Activated CD4-positive, alpha-beta memory T cell treated with anti-CD3 and anti-CD28 coated beads for 36 hours (primary cell): Measurements from ENCODE around the gene STRC. TPM values are rescaled to one million over a fixed set of nuclear protein-coding genes. Genes with fewer than 3 reads are reported as not detected.
"Not testable (repeated sequence)": the region's sequence is repeated elsewhere in the genome, so short reads cannot be mapped to it uniquely, and the experiment has no call there.

Experiments
- CTCF ChIA-PET: fragments of 350-600 bp; sonication (Branson Sonifier 250); formaldehyde crosslinking; loops from one replicate; lab custom pipeline; 2021; ENCODE audit warnings: antibody characterized with exemption, inconsistent platforms; lab: Charles Lee
- POLR2A ChIA-PET: fragments of 350-600 bp; sonication (Branson Sonifier 250); formaldehyde crosslinking; loops from one replicate; lab custom pipeline; 2021; ENCODE audit warnings: antibody characterized with exemption; lab: Charles Lee
- DNase-seq: peaks from one replicate; pipeline ENCODE4 v3.0.0-alpha.2; 2020
- H3K27ac Mint-ChIP-seq: one replicate; pipeline ENCODE4 v1.8.0; 2021; ENCODE audit warnings: mixed read lengths
- H3K27me3 Mint-ChIP-seq: one replicate; pipeline ENCODE4 v1.8.0; 2021; ENCODE audit warnings: mixed read lengths
- H3K36me3 Mint-ChIP-seq: one replicate; pipeline ENCODE4 v1.8.0; 2021; ENCODE audit warnings: mixed read lengths
- H3K4me1 Mint-ChIP-seq: one replicate; pipeline ENCODE4 v1.8.0; 2021; ENCODE audit warnings: low read depth, mixed read lengths
- H3K4me3 Mint-ChIP-seq: one replicate; pipeline ENCODE4 v1.8.0; 2021; ENCODE audit warnings: mild to moderate bottlenecking, mixed read lengths
- H3K9me3 Mint-ChIP-seq: one replicate; pipeline ENCODE4 v1.8.0; 2021; ENCODE audit warnings: mixed read lengths
- intact Hi-C: fragments of 100-400 bp; cut with micrococcal nuclease; formaldehyde crosslinking; loops from one replicate; pipeline ENCODE4 v1.15.1; 2023
- total RNA-seq, 2 experiments: library from RNA; stranded (reverse); gene quantifications; one replicate each; pipeline ENCODE4 v1.2.3, GENCODE V29; 2021

The STRC gene
- total RNA-seq, 2 experiments from 2014 or later = 0.44 to 0.57 TPM

DNA sequence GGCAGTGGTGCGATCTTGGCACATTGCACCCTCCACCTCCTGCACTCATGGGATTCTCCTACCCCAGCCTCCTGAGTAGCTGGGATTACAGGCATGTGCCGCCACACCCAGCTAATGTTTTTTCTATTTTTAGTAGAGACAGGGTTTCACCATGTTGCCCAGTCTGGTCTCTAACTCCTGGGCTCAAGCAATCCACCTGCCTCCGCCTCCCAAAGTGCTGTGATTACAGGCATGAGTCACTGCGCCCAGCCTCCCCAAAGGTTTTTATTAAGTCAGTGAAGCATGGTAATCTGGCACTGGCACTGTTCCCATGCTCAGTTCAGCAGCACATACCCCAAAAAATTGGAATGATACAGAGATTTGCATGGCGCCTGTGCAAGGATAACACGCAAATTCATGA is 16.4 kb downstream of the STRC start:
- CTCF ChIA-PET = interaction anchor here (1.0 kb wide), 1 partner anchor 161 kb away, joined by 3 read pairs; no protein-coding TSS in a partner anchor
- DNase-seq, H3K27ac Mint-ChIP-seq, H3K9me3 Mint-ChIP-seq, H3K36me3 Mint-ChIP-seq, intact Hi-C loops, H3K4me3 Mint-ChIP-seq, H3K4me1 Mint-ChIP-seq, POLR2A ChIA-PET: not testable (repeated sequence)
- H3K27me3 Mint-ChIP-seq = peaks cover 20% of the 10 kb centered on the region

DNA sequence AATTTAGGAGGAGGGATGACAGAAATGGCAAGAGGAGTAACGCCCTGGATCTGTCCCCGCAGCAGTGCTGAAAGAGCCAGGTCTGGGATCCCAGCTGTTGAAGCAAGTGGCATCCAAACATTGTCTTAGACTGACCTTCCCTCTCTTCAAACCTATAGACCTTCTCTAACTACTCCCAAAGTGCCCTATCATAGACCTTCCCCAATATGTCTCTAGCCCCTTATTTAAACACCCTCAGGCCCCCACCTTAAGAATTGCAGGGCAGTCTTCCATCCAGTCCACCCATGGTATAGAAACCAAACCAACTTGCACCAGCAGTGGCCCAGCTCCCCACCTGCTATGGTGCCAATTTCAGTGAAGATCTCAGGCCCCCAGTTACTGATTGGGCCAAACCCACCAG is 18.4 kb downstream of the STRC start:
- H3K27me3 Mint-ChIP-seq = peaks cover 24% of the 10 kb centered on the region
- CTCF ChIA-PET, H3K4me3 Mint-ChIP-seq, DNase-seq, H3K4me1 Mint-ChIP-seq, intact Hi-C loops, POLR2A ChIA-PET, H3K9me3 Mint-ChIP-seq, H3K36me3 Mint-ChIP-seq, H3K27ac Mint-ChIP-seq: not testable (repeated sequence)

DNA sequence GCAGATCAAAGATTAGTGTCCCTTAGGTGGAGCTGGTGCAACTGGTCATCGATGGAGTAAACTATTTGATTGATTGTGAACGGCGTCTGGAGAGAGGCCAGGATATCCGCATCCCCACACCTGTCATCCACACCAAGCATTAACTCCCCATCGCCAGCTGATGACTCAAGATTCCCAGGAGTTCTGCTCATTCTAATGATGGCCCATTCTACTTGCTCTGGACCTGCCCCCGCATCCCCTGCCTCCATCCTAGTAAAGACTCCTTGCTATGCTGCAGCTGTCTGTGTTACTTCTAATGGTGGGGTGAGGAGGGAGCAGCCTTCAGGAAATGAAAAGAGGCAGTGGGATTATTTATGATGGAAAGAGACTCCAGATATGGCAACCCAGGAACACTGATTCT is 19.5 kb downstream of the STRC start:
- H3K4me3 Mint-ChIP-seq, H3K4me1 Mint-ChIP-seq, CTCF ChIA-PET, intact Hi-C loops, DNase-seq, H3K27ac Mint-ChIP-seq, H3K9me3 Mint-ChIP-seq, H3K36me3 Mint-ChIP-seq, POLR2A ChIA-PET: not testable (repeated sequence)
- peaks cover 22% of the 10 kb centered on the region for H3K27me3 Mint-ChIP-seq

- H3K9me3 Mint-ChIP-seq, intact Hi-C loops, H3K36me3 Mint-ChIP-seq, CTCF ChIA-PET, H3K4me3 Mint-ChIP-seq, H3K27ac Mint-ChIP-seq, DNase-seq, H3K4me1 Mint-ChIP-seq, POLR2A ChIA-PET: not testable (repeated sequence)
- H3K27me3 Mint-ChIP-seq = peaks cover 11% of the 10 kb centered on the region
Measured at GRCh38 chr15:43593328-43594190, 25.0 kb downstream of the STRC start, which contains the start of gene CKMT1B. CKMT1B (plus strand) TSS chr15:43594027; CDS start chr15:43594219, 192 bp downstream.

DNA sequence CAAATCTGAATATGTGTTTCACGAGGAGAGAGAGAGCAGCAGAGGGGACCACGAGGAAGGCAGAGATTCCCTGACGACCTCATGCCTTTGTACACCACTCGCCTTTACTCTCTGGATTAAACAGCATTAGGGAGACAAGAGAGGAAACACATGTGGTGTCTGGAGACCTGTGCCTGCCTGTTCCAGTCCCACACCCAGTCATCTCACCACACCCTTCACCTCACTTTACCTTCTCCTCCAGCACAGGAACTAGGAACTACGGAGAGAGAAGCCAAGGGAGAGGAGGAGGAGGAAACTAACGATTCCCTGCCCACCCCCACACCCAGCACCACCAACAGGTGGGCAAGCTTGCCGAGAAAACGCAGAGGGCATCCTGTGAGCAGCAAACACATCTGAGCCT is 25.8 kb downstream of the STRC start:
- H3K4me3 Mint-ChIP-seq, POLR2A ChIA-PET, H3K9me3 Mint-ChIP-seq, intact Hi-C loops, H3K36me3 Mint-ChIP-seq, H3K4me1 Mint-ChIP-seq, H3K27ac Mint-ChIP-seq, DNase-seq, CTCF ChIA-PET: not testable (repeated sequence)
- peaks cover 10% of the 10 kb centered on the region for H3K27me3 Mint-ChIP-seq

GRCh38 chr15:43589778-43590466 is 28.7 kb downstream of the STRC start, which contains the start of gene PPIP5K1:
PPIP5K1 (minus strand) TSS chr15:43590208; CDS start chr15:43584504, 5,704 bp downstream.
- POLR2A ChIA-PET, H3K36me3 Mint-ChIP-seq, H3K4me3 Mint-ChIP-seq, H3K4me1 Mint-ChIP-seq, intact Hi-C loops, H3K27me3 Mint-ChIP-seq, CTCF ChIA-PET, DNase-seq, H3K27ac Mint-ChIP-seq, H3K9me3 Mint-ChIP-seq: not testable (repeated sequence)

GRCh38 chr15:43574607-43575006 is 44.0 kb downstream of the STRC start:
- DNase-seq, H3K36me3 Mint-ChIP-seq, CTCF ChIA-PET, POLR2A ChIA-PET, intact Hi-C loops, H3K27me3 Mint-ChIP-seq, H3K27ac Mint-ChIP-seq, H3K9me3 Mint-ChIP-seq, H3K4me3 Mint-ChIP-seq, H3K4me1 Mint-ChIP-seq: not testable (repeated sequence)

DNA sequence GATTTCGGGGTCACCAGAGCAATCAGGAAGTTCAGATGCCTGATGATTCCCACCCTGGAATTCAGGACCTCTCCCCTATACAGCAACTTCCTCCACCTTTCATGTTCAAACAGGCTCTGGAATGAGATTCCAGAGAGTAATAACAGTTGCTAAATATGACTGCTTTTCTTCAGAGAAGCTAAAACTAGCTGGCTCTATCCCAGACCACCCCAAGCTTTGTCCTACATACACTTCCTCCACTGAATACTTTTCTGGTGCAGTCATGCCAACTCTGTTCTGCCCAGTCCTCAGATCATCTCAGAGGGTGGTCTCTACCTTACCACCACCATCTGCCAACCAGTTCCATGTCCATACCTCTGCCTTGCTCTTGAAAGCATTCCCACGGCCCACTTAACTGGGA is 52.0 kb downstream of the STRC start:
- intact Hi-C loops, H3K4me1 Mint-ChIP-seq, H3K27me3 Mint-ChIP-seq, H3K9me3 Mint-ChIP-seq, H3K36me3 Mint-ChIP-seq, H3K4me3 Mint-ChIP-seq, H3K27ac Mint-ChIP-seq, POLR2A ChIA-PET, CTCF ChIA-PET, DNase-seq: not testable (repeated sequence)

GRCh38 chr15:43563793-43564192 is 54.8 kb downstream of the STRC start:
- CTCF ChIA-PET, H3K4me3 Mint-ChIP-seq, intact Hi-C loops, H3K27me3 Mint-ChIP-seq, H3K36me3 Mint-ChIP-seq, H3K27ac Mint-ChIP-seq, DNase-seq, H3K9me3 Mint-ChIP-seq, POLR2A ChIA-PET, H3K4me1 Mint-ChIP-seq: not testable (repeated sequence)

GRCh38 chr15:43562753-43563152 is 55.8 kb downstream of the STRC start:
- intact Hi-C loops, H3K27ac Mint-ChIP-seq, DNase-seq, H3K9me3 Mint-ChIP-seq, CTCF ChIA-PET, H3K4me3 Mint-ChIP-seq, H3K36me3 Mint-ChIP-seq, H3K27me3 Mint-ChIP-seq, POLR2A ChIA-PET, H3K4me1 Mint-ChIP-seq: not testable (repeated sequence)

- POLR2A ChIA-PET = no interaction called here
- DNase-seq = no peak
- Mint-ChIP-seq H3K9me3 (no peaks in the 10 kb centered on the region), H3K27ac (no peak overlapping the region), H3K4me3 (no peak overlapping the region), H3K36me3 (peaks cover 11% of the 10 kb centered on the region), H3K27me3 (no peaks in the 10 kb centered on the region), H3K4me1 (no peaks in the 10 kb centered on the region)
- CTCF ChIA-PET = no interaction called here
- intact Hi-C loops = no loop called here
Measured at GRCh38 chr15:43552986-43553385, 65.6 kb downstream of the STRC start.

DNA sequence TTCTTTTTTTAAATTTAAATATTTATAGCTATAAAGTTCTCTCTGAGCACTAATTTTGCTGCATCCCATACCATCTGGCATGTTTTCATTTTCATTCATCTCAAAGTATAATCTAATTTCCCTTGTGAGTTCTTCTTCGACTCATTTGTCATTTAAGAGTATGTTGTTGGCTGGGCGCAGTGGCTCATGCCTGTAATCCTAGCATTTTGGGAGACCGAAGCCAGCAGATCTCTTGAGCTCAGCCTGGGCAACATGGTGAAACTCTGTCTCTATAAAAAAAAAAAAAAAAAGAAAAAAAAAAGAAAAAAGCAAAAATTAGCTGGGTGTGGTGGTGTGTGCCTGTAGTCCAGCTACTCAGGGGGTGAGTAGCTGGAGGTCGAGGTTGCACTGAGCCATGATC is 66.3 kb downstream of the STRC start:
- H3K27ac Mint-ChIP-seq = no peak overlapping the region
- no peaks in the 10 kb centered on the region for H3K27me3 Mint-ChIP-seq
- intact Hi-C loops = no loop called here
- POLR2A ChIA-PET = no interaction called here
- H3K9me3 Mint-ChIP-seq = no peaks in the 10 kb centered on the region
- no peak overlapping the region for H3K4me3 Mint-ChIP-seq
- CTCF ChIA-PET = no interaction called here
- no peak for DNase-seq
- H3K4me1 Mint-ChIP-seq = no peaks in the 10 kb centered on the region
- H3K36me3 Mint-ChIP-seq = peaks cover 16% of the 10 kb centered on the region
